Calu3 (cell line): ENCODE results near the gene DENND5A. TPM values are rescaled to one million over a fixed set of nuclear protein-coding genes. Genes with fewer than 3 reads are reported as not detected.

Source experiments
- BruUV-seq: library from RNA; stranded (reverse); fragments of 400-500 nt; replicated peaks from 2 replicates; lab custom pipeline; 2021; lab: Mats Ljungman, UMichigan
- CTCF ChIA-PET: fragments of 300-600 bp; sonication (Branson Sonifier 250); formaldehyde crosslinking; loops from one replicate; lab custom pipeline; 2022; ENCODE audit warnings: antibody characterized with exemption; lab: Charles Lee
- DNase-seq: peaks from one replicate; pipeline ENCODE4 v3.0.0; 2022
- H3K27ac Mint-ChIP-seq: one replicate; pipeline ENCODE4 v1.8.0; 2022; ENCODE audit warnings: mixed read lengths; ENCODE audit not compliant: unreplicated experiment
- H3K27me3 Mint-ChIP-seq: one replicate; pipeline ENCODE4 v1.8.0; 2022; ENCODE audit warnings: mixed read lengths; ENCODE audit not compliant: unreplicated experiment
- H3K36me3 Mint-ChIP-seq: one replicate; pipeline ENCODE4 v1.8.0; 2022; ENCODE audit warnings: mild to moderate bottlenecking, moderate library complexity, mixed read lengths; ENCODE audit not compliant: insufficient read depth, unreplicated experiment
- H3K4me1 Mint-ChIP-seq: one replicate; pipeline ENCODE4 v1.8.0; 2022; ENCODE audit warnings: mild to moderate bottlenecking, low read depth, mixed read lengths; ENCODE audit not compliant: unreplicated experiment
- H3K4me3 Mint-ChIP-seq: one replicate; pipeline ENCODE4 v1.8.0; 2022; ENCODE audit warnings: mild to moderate bottlenecking, low read depth, moderate library complexity, mixed read lengths; ENCODE audit not compliant: unreplicated experiment
- H3K9me3 Mint-ChIP-seq: one replicate; pipeline ENCODE4 v1.8.0; 2022; ENCODE audit warnings: low read depth, mixed read lengths; ENCODE audit not compliant: unreplicated experiment
- intact Hi-C: fragments of 100-400 bp; cut with micrococcal nuclease; formaldehyde crosslinking; loops from one replicate; pipeline ENCODE4 v1.10.0; 2022; ENCODE audit not compliant: unreplicated experiment
- total RNA-seq: library from RNA; stranded (reverse); gene quantifications from 2 replicates; pipeline ENCODE4 v1.2.3, GENCODE V29; 2022
- TF ChIP-seq, protein P1 (sequence below): fragments of 200-600 bp; IDR thresholded peaks from one replicate; pipeline ENCODE4 v1.8.0; 2022; ENCODE audit warnings: antibody characterized with exemption; ENCODE audit not compliant: unreplicated experiment

DENND5A gene
- total RNA-seq, 1 experiment from 2014 or later: 40.0 TPM

- DNase-seq: no peak
- Mint-ChIP-seq H3K4me3 (no peak overlapping the region), H3K27me3 (no peaks in the 10 kb centered on the region), H3K9me3 (peaks cover 3% of the 10 kb centered on the region), H3K27ac (no peak overlapping the region), H3K4me1 (peaks cover 34% of the 10 kb centered on the region), H3K36me3 (peaks cover 22% of the 10 kb centered on the region)
- BruUV-seq: no TSS peak
- intact Hi-C loops: loop anchor here (5.0 kb wide), 1 partner anchor 77 kb away; no protein-coding TSS in a partner anchor
- TF ChIP-seq, protein P1, sequence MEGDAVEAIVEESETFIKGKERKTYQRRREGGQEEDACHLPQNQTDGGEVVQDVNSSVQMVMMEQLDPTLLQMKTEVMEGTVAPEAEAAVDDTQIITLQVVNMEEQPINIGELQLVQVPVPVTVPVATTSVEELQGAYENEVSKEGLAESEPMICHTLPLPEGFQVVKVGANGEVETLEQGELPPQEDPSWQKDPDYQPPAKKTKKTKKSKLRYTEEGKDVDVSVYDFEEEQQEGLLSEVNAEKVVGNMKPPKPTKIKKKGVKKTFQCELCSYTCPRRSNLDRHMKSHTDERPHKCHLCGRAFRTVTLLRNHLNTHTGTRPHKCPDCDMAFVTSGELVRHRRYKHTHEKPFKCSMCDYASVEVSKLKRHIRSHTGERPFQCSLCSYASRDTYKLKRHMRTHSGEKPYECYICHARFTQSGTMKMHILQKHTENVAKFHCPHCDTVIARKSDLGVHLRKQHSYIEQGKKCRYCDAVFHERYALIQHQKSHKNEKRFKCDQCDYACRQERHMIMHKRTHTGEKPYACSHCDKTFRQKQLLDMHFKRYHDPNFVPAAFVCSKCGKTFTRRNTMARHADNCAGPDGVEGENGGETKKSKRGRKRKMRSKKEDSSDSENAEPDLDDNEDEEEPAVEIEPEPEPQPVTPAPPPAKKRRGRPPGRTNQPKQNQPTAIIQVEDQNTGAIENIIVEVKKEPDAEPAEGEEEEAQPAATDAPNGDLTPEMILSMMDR: no peak
- CTCF ChIA-PET: interaction anchor here (0.6 to 1.1 kb wide), 2 partner anchors 12 to 162 kb away, joined by 4 to 5 read pairs; no protein-coding TSS in a partner anchor
Observed at GRCh38 chr11:9310485-9311090, 45.4 kb upstream of the DENND5A start.

- intact Hi-C loops: no loop called here
- Mint-ChIP-seq H3K4me3 (no peak overlapping the region), H3K4me1 (peaks cover 16% of the 10 kb centered on the region), H3K36me3 (no peaks in the 10 kb centered on the region), H3K27ac (no peak overlapping the region), H3K9me3 (peaks cover 3% of the 10 kb centered on the region), H3K27me3 (no peaks in the 10 kb centered on the region)
- DNase-seq: no peak
- BruUV-seq: no TSS peak
- TF ChIP-seq, protein P1: no peak
- CTCF ChIA-PET: no interaction called here
Observed at GRCh38 chr11:9304178-9304577, 39.0 kb upstream of the DENND5A start.

- CTCF ChIA-PET: no interaction called here
- Mint-ChIP-seq H3K4me3 (no peak overlapping the region), H3K4me1 (peaks cover 8% of the 10 kb centered on the region), H3K27ac (no peak overlapping the region), H3K27me3 (no peaks in the 10 kb centered on the region), H3K9me3 (no peaks in the 10 kb centered on the region), H3K36me3 (peaks cover 4% of the 10 kb centered on the region)
- no peak for DNase-seq
- TF ChIP-seq, protein P1: no peak
- no TSS peak for BruUV-seq
- intact Hi-C loops: no loop called here
Observed at GRCh38 chr11:9302448-9302847, 37.3 kb upstream of the DENND5A start.

DNA sequence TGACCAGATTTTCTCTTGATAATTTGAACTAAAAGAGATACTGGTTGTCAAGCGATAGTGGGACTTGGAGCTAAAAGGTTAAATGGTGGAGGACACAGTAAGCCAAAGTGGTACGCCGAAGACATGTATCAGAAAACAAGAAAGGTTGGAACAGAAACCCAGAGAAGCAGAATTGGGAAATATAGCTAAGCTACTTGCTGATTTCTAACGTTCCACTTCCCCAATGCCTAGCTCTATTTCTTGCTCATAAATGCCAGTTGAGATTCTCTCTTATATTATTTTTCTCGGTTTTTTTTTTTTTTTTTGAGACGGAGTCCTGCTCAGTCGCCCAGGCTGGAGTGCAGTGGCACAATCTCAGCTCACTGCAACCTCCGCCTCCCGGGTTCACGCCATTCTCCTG is 36.6 kb upstream of the DENND5A start:
- peaks cover 3% of the 10 kb centered on the region for H3K4me1 Mint-ChIP-seq
- H3K36me3 Mint-ChIP-seq: peaks cover 4% of the 10 kb centered on the region
- no peaks in the 10 kb centered on the region for H3K9me3 Mint-ChIP-seq
- no peak for DNase-seq
- no TSS peak for BruUV-seq
- intact Hi-C loops: no loop called here
- H3K27me3 Mint-ChIP-seq: no peaks in the 10 kb centered on the region
- H3K27ac Mint-ChIP-seq: no peak overlapping the region
- TF ChIP-seq, protein P1: no peak
- CTCF ChIA-PET: interaction anchor here (0.6 to 0.7 kb wide), 2 partner anchors 61 to 1027 kb away, joined by 3 to 4 read pairs; no protein-coding TSS in a partner anchor
- H3K4me3 Mint-ChIP-seq: no peak overlapping the region
